Muscle layer of duodenum (tissue), 2 donors: ENCODE results near the gene IL10RB.
A peak's percentile ranks its signal among the peaks of the same experiment; 100 is the strongest.
"Not testable (repeated sequence)": the region's sequence is repeated elsewhere in the genome, so short reads cannot be mapped to it uniquely, and the experiment has no call there.

ENCODE experiments used
- H3K27ac ChIP-seq: one replicate; pipeline ENCODE4 v1.7.0; 2013; ENCODE audit warnings: mild to moderate bottlenecking, low read length
- H3K27me3 ChIP-seq: one replicate; pipeline ENCODE4 v1.7.0; 2013; ENCODE audit warnings: low read depth, mild to moderate bottlenecking, control low read depth, low read length
- H3K36me3 ChIP-seq, 2 donors: one replicate each; pipeline ENCODE4 v1.7.0; 2013; ENCODE audit warnings: low read length in 2 of 2, control low read depth in 1 of 2, mild to moderate bottlenecking in 1 of 2; ENCODE audit not compliant: insufficient read depth in 2 of 2, control insufficient read depth in 1 of 2
- H3K4me1 ChIP-seq, 2 donors: one replicate each; pipeline ENCODE4 v1.7.0; 2013; ENCODE audit warnings: low read length in 2 of 2, mild to moderate bottlenecking in 2 of 2, control low read depth in 1 of 2, moderate library complexity in 1 of 2; ENCODE audit not compliant: insufficient read depth in 2 of 2, control insufficient read depth in 1 of 2
- H3K4me3 ChIP-seq, 2 donors: one replicate each; pipeline ENCODE4 v1.7.0; 2013; ENCODE audit warnings: low read length in 2 of 2, low read depth in 1 of 2, mild to moderate bottlenecking in 1 of 2
- H3K9me3 ChIP-seq, 2 donors: one replicate each; pipeline ENCODE4 v1.7.0; 2013; ENCODE audit warnings: low read length in 2 of 2, control low read depth in 1 of 2, mild to moderate bottlenecking in 1 of 2; ENCODE audit not compliant: control insufficient read depth in 1 of 2
- donor health status: healthy.

The IL10RB gene

DNA sequence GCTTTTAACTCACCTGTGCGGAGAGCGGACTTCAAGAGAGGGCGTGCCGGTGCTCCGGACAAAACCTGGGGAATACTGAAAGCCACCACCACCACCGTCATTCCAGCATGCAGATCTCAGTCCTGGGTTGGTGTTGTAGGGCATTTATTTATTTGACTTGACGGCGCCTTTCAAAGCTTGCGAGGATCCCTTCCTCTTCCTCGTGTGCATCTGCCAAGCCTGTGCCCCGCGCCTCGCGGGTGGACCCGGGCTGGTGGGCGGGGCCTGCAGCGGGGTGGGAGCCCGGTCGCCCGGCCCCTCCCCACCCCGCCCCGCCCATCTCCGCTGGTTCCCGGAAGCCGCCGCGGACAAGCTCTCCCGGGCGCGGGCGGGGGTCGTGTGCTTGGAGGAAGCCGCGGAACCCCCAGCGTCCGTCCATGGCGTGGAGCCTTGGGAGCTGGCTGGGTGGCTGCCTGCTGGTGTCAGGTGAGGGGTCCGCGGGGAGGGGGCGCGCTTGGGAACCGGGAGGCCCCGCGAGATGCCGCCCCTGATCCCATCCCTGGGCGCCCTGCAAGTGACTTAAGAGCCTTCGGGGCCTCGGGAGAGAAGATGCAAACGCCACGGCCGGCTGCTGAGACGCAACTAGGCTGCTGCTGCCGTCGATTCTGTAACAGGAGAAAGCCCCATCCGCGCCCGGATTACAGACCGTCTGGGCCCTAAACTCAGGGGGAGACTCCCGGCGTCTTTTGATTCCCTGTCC, at the start of gene IL10RB:
Gene IL10RB, plus strand, starts transcription at position 318 of the 739 bp plus-strand sequence. Its CDS starts 99 bp downstream, at position 417.
- H3K27ac ChIP-seq = peak within 1 kb of the TSS; percentile 86
- H3K27me3 ChIP-seq = no peaks in the 10 kb centered on the region
- no peaks in the 10 kb centered on the region for H3K9me3 ChIP-seq
- H3K36me3 ChIP-seq = peaks cover 19 to 25% of the 10 kb centered on the region in 2 donors
- peaks cover 0 to 5% of the 10 kb centered on the region in 2 donors for H3K4me1 ChIP-seq
- peak within 1 kb of the TSS; percentile 74 to 84 for H3K4me3 ChIP-seq

- Histone ChIP-seq H3K36me3 (no peaks in the 10 kb centered on the region), H3K9me3 (no peaks in the 10 kb centered on the region), H3K27me3 (no peaks in the 10 kb centered on the region), H3K4me1 (peaks cover 0 to 5% of the 10 kb centered on the region in 2 donors), H3K4me3 (no peak overlapping the region), H3K27ac (no peak overlapping the region)
These were observed 49.0 kb upstream of the IL10RB start for GRCh38 chr21:33217138-33217520.

GRCh38 chr21:33219300-33219699, 46.9 kb upstream of the IL10RB start:
- peaks cover 0 to 2% of the 10 kb centered on the region in 2 donors for H3K9me3 ChIP-seq
- peaks cover 0 to 3% of the 10 kb centered on the region in 2 donors for H3K4me1 ChIP-seq
- H3K36me3 ChIP-seq = no peaks in the 10 kb centered on the region
- no peaks in the 10 kb centered on the region for H3K27me3 ChIP-seq
- no peak overlapping the region for H3K27ac ChIP-seq
- no peak overlapping the region for H3K4me3 ChIP-seq

DNA sequence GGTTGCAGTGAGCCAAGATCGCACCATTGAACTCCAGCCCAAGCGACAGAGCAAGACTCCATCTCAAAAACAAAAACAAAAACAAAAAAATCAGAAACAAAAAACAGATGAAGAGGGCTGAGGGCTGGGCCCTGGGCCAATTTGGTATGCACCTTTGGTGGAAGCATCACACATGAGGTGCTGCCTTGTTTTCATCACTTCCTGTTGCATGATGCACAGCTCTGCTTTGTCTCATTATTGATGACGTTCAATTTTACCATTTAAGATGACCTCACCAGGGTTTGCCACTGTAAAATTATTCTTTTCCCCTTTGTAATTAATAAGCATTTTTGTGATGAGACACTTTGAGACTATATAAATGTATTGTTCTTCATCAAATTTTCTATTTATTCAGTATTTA, 46.2 kb upstream of the IL10RB start:
- Histone ChIP-seq H3K4me3 (no peak overlapping the region), H3K9me3 (peaks cover 0 to 2% of the 10 kb centered on the region in 2 donors), H3K36me3 (no peaks in the 10 kb centered on the region), H3K27ac (no peak overlapping the region), H3K4me1 (no peaks in the 10 kb centered on the region), H3K27me3 (no peaks in the 10 kb centered on the region)

- not testable (repeated sequence) for H3K9me3 ChIP-seq, H3K27ac ChIP-seq, H3K4me1 ChIP-seq, H3K4me3 ChIP-seq, H3K36me3 ChIP-seq, H3K27me3 ChIP-seq
These were observed 40.8 kb upstream of the IL10RB start for GRCh38 chr21:33225376-33225775.

GRCh38 chr21:33228455-33228854, 37.7 kb upstream of the IL10RB start:
- H3K27me3 ChIP-seq = no peaks in the 10 kb centered on the region
- no peaks in the 10 kb centered on the region for H3K9me3 ChIP-seq
- no peak overlapping the region for H3K27ac ChIP-seq
- H3K36me3 ChIP-seq = peaks cover 0 to 4% of the 10 kb centered on the region in 2 donors
- H3K4me1 ChIP-seq = peaks cover 0 to 15% of the 10 kb centered on the region in 2 donors
- no peak overlapping the region for H3K4me3 ChIP-seq

DNA sequence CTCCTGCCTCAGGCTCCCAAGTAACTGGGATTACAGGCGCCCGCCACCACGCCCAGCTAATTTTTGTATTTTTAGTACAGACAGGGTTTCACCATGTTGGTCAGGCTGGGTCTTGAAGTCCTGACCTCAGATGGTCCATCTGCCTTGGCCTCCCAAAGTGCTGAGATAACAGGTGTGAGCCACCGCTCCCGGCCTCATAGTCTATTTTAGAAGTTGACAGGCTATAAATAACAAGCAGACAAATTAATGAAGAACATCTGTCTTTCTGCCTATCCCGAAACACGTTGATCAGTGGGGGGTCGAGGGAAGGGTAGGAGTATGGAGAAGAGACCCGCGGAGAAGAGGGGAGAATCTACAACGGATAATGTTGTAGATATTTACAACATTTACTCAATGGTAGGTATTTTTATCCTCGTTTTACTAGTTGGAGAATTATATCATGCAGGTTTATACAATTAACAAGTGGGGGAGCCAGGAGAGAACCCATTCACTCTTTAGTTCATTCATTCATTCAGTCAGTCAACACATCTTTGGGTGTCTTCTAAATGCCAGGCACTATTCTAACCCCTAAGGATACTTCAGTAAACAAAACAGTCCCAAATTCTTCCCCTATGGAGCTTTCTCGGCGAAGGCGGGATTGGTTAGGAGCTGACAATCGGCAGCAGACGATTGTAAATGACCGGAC, 36.9 kb upstream of the IL10RB start:
- Histone ChIP-seq H3K4me1 (peaks cover 0 to 15% of the 10 kb centered on the region in 2 donors), H3K4me3 (peak overlapping the region; percentile 67 to 93), H3K27me3 (no peaks in the 10 kb centered on the region), H3K36me3 (peaks cover 0 to 4% of the 10 kb centered on the region in 2 donors), H3K9me3 (no peaks in the 10 kb centered on the region), H3K27ac (peak overlapping the region; percentile 66)

- no peaks in the 10 kb centered on the region for H3K27me3 ChIP-seq
- peaks cover 0 to 15% of the 10 kb centered on the region in 2 donors for H3K4me1 ChIP-seq
- H3K9me3 ChIP-seq = no peaks in the 10 kb centered on the region
- H3K4me3 ChIP-seq = peak within 1 kb of the TSS; percentile 78 to 93
- H3K36me3 ChIP-seq = peaks cover 0 to 4% of the 10 kb centered on the region in 2 donors
- peak within 1 kb of the TSS; percentile 84 for H3K27ac ChIP-seq
These were observed 36.2 kb upstream of the IL10RB start, which contains the start of gene IFNAR2 for GRCh38 chr21:33229784-33230544. Gene IFNAR2 (plus strand): TSS chr21:33229938. CDS start chr21:33241923, 11,985 bp downstream.

DNA sequence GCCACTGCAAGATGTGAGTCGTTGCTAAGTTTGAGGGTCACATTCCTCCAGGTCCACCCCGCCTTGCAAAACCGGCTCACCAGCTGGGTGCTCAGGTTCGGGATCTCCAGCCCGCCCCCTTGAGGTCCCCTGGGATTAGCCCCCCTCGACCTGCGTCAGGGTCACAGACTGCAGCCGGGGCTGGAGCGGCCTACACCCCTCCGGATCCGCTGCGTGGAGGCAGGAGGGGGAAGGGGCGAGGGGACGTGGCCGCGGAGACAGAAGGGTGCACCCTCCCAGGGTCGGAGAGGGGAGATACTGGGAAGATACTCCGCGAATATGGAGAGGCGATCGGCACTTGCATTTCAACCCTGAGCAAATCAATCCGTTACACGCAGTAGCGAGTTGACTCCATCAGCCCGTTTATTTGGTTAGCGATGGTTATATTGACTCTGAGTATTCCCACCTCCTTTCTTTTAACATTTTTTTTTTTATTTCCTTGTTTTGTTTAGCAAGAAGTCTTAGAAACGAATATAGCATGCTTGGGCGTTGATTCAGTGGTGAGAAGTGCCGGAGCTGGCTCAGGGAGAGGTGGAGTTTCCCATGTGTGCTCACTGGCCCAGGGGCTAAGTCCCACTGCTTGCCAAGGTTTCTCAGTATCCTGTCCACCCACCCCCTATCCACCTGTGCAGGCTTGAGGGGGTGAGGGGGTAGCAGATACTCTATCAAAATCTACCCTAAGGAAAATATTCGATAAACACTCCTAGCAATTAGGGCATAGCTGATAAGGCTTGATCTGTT, 35.4 kb upstream of the IL10RB start:
- H3K36me3 ChIP-seq = peaks cover 0 to 4% of the 10 kb centered on the region in 2 donors
- peak overlapping the region; percentile 84 for H3K27ac ChIP-seq
- no peaks in the 10 kb centered on the region for H3K27me3 ChIP-seq
- H3K9me3 ChIP-seq = no peaks in the 10 kb centered on the region
- H3K4me3 ChIP-seq = peak overlapping the region; percentile 78 to 93
- peaks cover 0 to 15% of the 10 kb centered on the region in 2 donors for H3K4me1 ChIP-seq

DNA sequence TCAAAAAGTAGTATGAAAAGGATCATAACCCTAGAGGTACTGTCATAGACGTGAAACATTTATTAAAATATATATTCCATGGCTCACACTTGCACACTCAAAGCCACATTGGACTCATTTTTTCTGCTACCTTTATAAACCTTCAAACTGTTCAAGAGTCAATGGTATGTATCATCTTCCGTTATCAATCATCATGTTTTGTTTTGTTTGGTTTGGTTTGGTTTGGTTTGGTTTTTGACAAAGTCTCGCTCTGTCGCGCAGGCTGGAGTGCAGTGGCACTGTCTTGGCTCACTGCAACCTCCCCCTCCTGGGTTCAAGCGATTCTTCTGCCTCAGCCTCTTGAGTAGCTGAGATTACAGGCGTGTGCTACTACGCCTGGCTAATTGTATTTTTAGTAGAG, 34.6 kb upstream of the IL10RB start:
- H3K4me3 ChIP-seq = peak overlapping the region; percentile 78 to 93

More for the DNA sequence above, 34.6 kb upstream of the IL10RB start:
- H3K27ac ChIP-seq = peak overlapping the region; percentile 84
- H3K36me3 ChIP-seq = peaks cover 0 to 4% of the 10 kb centered on the region in 2 donors
- no peaks in the 10 kb centered on the region for H3K27me3 ChIP-seq
- H3K4me1 ChIP-seq = peaks cover 0 to 18% of the 10 kb centered on the region in 2 donors
- H3K9me3 ChIP-seq = no peaks in the 10 kb centered on the region
